H9 (cell line): ENCODE data around the gene CA9. TPM values are rescaled to one million over a fixed set of nuclear protein-coding genes. Genes with fewer than 3 reads are reported as not detected.

ENCODE experiments used
- DNase-seq: peaks from one replicate; pipeline ENCODE4 v3.0.0-alpha.2; 2017
- H2AFZ ChIP-seq: one replicate; pipeline ENCODE4 v1.6.1; 2013; ENCODE audit warnings: mild to moderate bottlenecking, low read length, control low read depth, moderate library complexity
- H2AK5ac ChIP-seq: 2 replicates; pipeline ENCODE4 v1.6.1; 2013; ENCODE audit warnings: low read length, control low read depth, mixed read lengths; ENCODE audit not compliant: insufficient read length
- H2BK120ac ChIP-seq: one replicate; pipeline ENCODE4 v1.6.1; 2013; ENCODE audit warnings: low read depth, mild to moderate bottlenecking, low read length, control low read depth, inconsistent platforms; ENCODE audit not compliant: poor library complexity, severe bottlenecking
- H2BK12ac ChIP-seq: 2 replicates; pipeline ENCODE4 v1.6.1; 2013; ENCODE audit warnings: low read length, control low read depth, mixed read lengths, low read depth; ENCODE audit not compliant: insufficient read length
- H2BK15ac ChIP-seq: 2 replicates; pipeline ENCODE4 v1.6.1; 2013; ENCODE audit warnings: low read depth, low read length, control low read depth
- H2BK20ac ChIP-seq: one replicate; pipeline ENCODE4 v1.6.1; 2013; ENCODE audit warnings: low read depth, mild to moderate bottlenecking, low read length, control low read depth, inconsistent platforms; ENCODE audit not compliant: poor library complexity, severe bottlenecking
- H2BK5ac ChIP-seq: 2 replicates; pipeline ENCODE4 v1.6.1; 2013; ENCODE audit warnings: low read length, control low read depth, mixed read lengths; ENCODE audit not compliant: insufficient read length
- H3K14ac ChIP-seq: 2 replicates; pipeline ENCODE4 v1.6.1; 2013; ENCODE audit warnings: low read length, control low read depth; ENCODE audit not compliant: insufficient read depth
- H3K18ac ChIP-seq: 2 replicates; pipeline ENCODE4 v1.6.1; 2013; ENCODE audit warnings: low read depth, mild to moderate bottlenecking, mixed read lengths, low read length, control low read depth; ENCODE audit not compliant: insufficient read length
- H3K23ac ChIP-seq: 2 replicates; pipeline ENCODE4 v1.6.1; 2013; ENCODE audit warnings: low read length, control low read depth, mixed read lengths, low read depth; ENCODE audit not compliant: insufficient read length
- H3K23me2 ChIP-seq: 2 replicates; pipeline ENCODE4 v1.6.1; 2013; ENCODE audit warnings: low read depth, mild to moderate bottlenecking, mixed read lengths, low read length, control low read depth; ENCODE audit not compliant: insufficient read length, poor library complexity, severe bottlenecking
- H3K27ac ChIP-seq: 2 replicates; pipeline ENCODE4 v1.5.1; 2013; ENCODE audit warnings: low read length, control low read depth, mixed read lengths, low read depth; ENCODE audit not compliant: insufficient read length
- H3K27me3 ChIP-seq: 2 replicates; pipeline ENCODE4 v1.6.1; 2013; ENCODE audit warnings: low read length, control low read depth, inconsistent platforms; ENCODE audit not compliant: insufficient read depth
- H3K4ac ChIP-seq: 2 replicates; pipeline ENCODE4 v1.6.1; 2013; ENCODE audit warnings: low read depth, mild to moderate bottlenecking, control low read depth, inconsistent platforms, low read length, moderate library complexity
- H3K4me1 ChIP-seq: 2 replicates; pipeline ENCODE4 v1.6.1; 2013; ENCODE audit warnings: low read length, control low read depth, inconsistent platforms; ENCODE audit not compliant: insufficient read depth
- H3K4me2 ChIP-seq: 2 replicates; pipeline ENCODE4 v1.6.1; 2013; ENCODE audit warnings: low read length, control low read depth, mixed read lengths; ENCODE audit not compliant: insufficient read length, insufficient read depth
- H3K56ac ChIP-seq: 2 replicates; pipeline ENCODE4 v1.6.1; 2013; ENCODE audit warnings: low read depth, mild to moderate bottlenecking, mixed read lengths, low read length, control low read depth; ENCODE audit not compliant: insufficient read length
- H3K79me1 ChIP-seq: 2 replicates; pipeline ENCODE4 v1.6.1; 2013; ENCODE audit warnings: low read depth, mild to moderate bottlenecking, moderate library complexity, low read length, control low read depth, inconsistent platforms; ENCODE audit not compliant: insufficient read depth, poor library complexity, severe bottlenecking
- H3K79me2 ChIP-seq: 2 replicates; pipeline ENCODE4 v1.6.1; 2013; ENCODE audit warnings: low read length, control low read depth, inconsistent platforms; ENCODE audit not compliant: insufficient read depth
- H3K9ac ChIP-seq: 2 replicates; pipeline ENCODE4 v1.6.1; 2013; ENCODE audit warnings: low read length, control low read depth, mixed read lengths; ENCODE audit not compliant: insufficient read length; ENCODE audit errors: extremely low read depth
- H3K9me3 ChIP-seq: one replicate; pipeline ENCODE4 v1.6.1; 2013; ENCODE audit warnings: low read depth, low read length, inconsistent platforms; ENCODE audit not compliant: control insufficient read depth
- H3T11ph ChIP-seq: one replicate; pipeline ENCODE4 v1.6.1; 2013; ENCODE audit warnings: mild to moderate bottlenecking, low read length, control low read depth, inconsistent platforms
- H4K20me1 ChIP-seq: one replicate; pipeline ENCODE4 v1.6.1; 2013; ENCODE audit not compliant: control insufficient read depth, insufficient read length, insufficient read depth
- H4K5ac ChIP-seq: 2 replicates; pipeline ENCODE4 v1.6.1; 2013; ENCODE audit warnings: low read depth, mild to moderate bottlenecking, mixed read lengths, low read length, control low read depth; ENCODE audit not compliant: insufficient read length
- H4K8ac ChIP-seq: replicated peaks from 2 replicates; pipeline ENCODE4 v1.6.1; 2013; ENCODE audit warnings: low read length, control low read depth, mixed read lengths, low read depth; ENCODE audit not compliant: insufficient read length
- H4K91ac ChIP-seq: 2 replicates; pipeline ENCODE4 v1.6.1; 2013; ENCODE audit warnings: low read depth, mild to moderate bottlenecking, moderate library complexity, mixed read lengths, low read length, control low read depth; ENCODE audit not compliant: insufficient read length
- H3K27ac Mint-ChIP-seq, 3 experiments: 2 replicates in 2 of 3; 3 replicates in 1 of 3; pipeline ENCODE4 v1.8.0; 2020 to 2021; ENCODE audit warnings: mixed read lengths in 3 of 3, mild to moderate bottlenecking in 1 of 3, moderate library complexity in 1 of 3
- H3K27me3 Mint-ChIP-seq: 2 replicates; pipeline ENCODE4 v1.8.0; 2021; ENCODE audit warnings: low read depth, mild to moderate bottlenecking, moderate library complexity, mixed read lengths
- H3K36me3 Mint-ChIP-seq, 3 experiments: 2 replicates in 2 of 3; 3 replicates in 1 of 3; pipeline ENCODE4 v1.8.0; 2020 to 2021; ENCODE audit warnings: low read depth in 3 of 3, mixed read lengths in 3 of 3; ENCODE audit not compliant: insufficient read depth in 1 of 3
- H3K4me1 Mint-ChIP-seq, 2 experiments: 2 replicates each; pipeline ENCODE4 v1.8.0; 2020; ENCODE audit warnings: mixed read lengths in 2 of 2
- H3K4me3 Mint-ChIP-seq, 2 experiments: 2 replicates in 1 of 2; 3 replicates in 1 of 2; pipeline ENCODE4 v1.8.0; 2020 to 2021; ENCODE audit warnings: mild to moderate bottlenecking in 2 of 2, mixed read lengths in 2 of 2, moderate library complexity in 1 of 2
- H3K9me3 Mint-ChIP-seq, 2 experiments: 2 replicates in 1 of 2; 3 replicates in 1 of 2; pipeline ENCODE4 v1.8.0; 2020; ENCODE audit warnings: mild to moderate bottlenecking in 2 of 2, mixed read lengths in 2 of 2, moderate library complexity in 1 of 2
- CTCF ChIP-seq: fragments of 200-600 bp; sonication (generic); conservative IDR thresholded peaks from 3 replicates; pipeline ENCODE4 v1.8.0; 2021; ENCODE audit warnings: antibody characterized with exemption, mild to moderate bottlenecking
- WGBS: extraction: QIAGEN DNeasy Blood & Tissue Kit; methylation state at CpG from one replicate; pipeline ENCODE4 v1.1.7; 2013; ENCODE audit warnings: missing lambda C conversion rate, low lambda C conversion rate, mixed read lengths; ENCODE audit not compliant: insufficient read length; ENCODE audit errors: extremely low coverage; 5-methylcytosine and 5-hydroxymethylcytosine counted together
- total RNA-seq: library from RNA; stranded (reverse); gene quantifications from 2 replicates; pipeline ENCODE4 v1.2.1, GENCODE V29; 2021

The CA9 gene
- total RNA-seq, 1 experiment from 2014 or later, result 0.94 TPM

GRCh38 chr9:35710818-35711500, 37.2 kb downstream of the CA9 start:
- Histone ChIP-seq H3K79me1 (no peaks in the 10 kb centered on the region), H3K23me2 (no peaks in the 10 kb centered on the region), H3K18ac (no peak overlapping the region), H2AFZ (no peak overlapping the region), H3K4me2 (no peak overlapping the region), H3K56ac (no peak overlapping the region), H3K4ac (no peak overlapping the region), H3K4me1 (no peaks in the 10 kb centered on the region), H4K20me1 (no peaks in the 10 kb centered on the region), H3K27ac (no peak overlapping the region), H3K14ac (no peak overlapping the region), H4K91ac (no peak overlapping the region), H2BK5ac (no peak overlapping the region), H2BK12ac (no peak overlapping the region), H3K23ac (no peak overlapping the region), H2BK120ac (no peak overlapping the region), H3T11ph (no peak overlapping the region), H3K9ac (no peak overlapping the region), H2BK20ac (no peak overlapping the region), H4K5ac (no peak overlapping the region), H3K79me2 (no peaks in the 10 kb centered on the region), H3K9me3 (no peaks in the 10 kb centered on the region), H2AK5ac (no peak overlapping the region), H4K8ac (no peak overlapping the region), H3K27me3 (no peaks in the 10 kb centered on the region), H2BK15ac (no peak overlapping the region)
- no peaks in the 10 kb centered on the region for H3K9me3 Mint-ChIP-seq
- peaks cover 57 to 94% (median 58%) of the 10 kb centered on the region in 3 experiments for H3K36me3 Mint-ChIP-seq
- peaks cover 0 to 9% of the 10 kb centered on the region in 2 experiments; a peak in 2 of 4 replicates for H3K4me1 Mint-ChIP-seq
- no peak overlapping the region for H3K4me3 Mint-ChIP-seq
- no CpG with 5 or more reads among the region's 7 CpGs for WGBS
- no peaks in the 10 kb centered on the region; the same call in 1 of the 2 replicates for H3K27me3 Mint-ChIP-seq
- no peak for TF ChIP-seq CTCF
- H3K27ac Mint-ChIP-seq, result no peak overlapping the region
- DNase-seq, result no peak
